HepG2 (cell line): ENCODE data around the gene HDAC5. TPM values are rescaled to one million over a fixed set of nuclear protein-coding genes. Genes with fewer than 3 reads are reported as not detected.
A peak's percentile ranks its signal among the peaks of the same experiment; 100 is the strongest.

Source experiments
- GPBP1L1 ChIP-seq: sonication (generic); formaldehyde crosslinking; IDR thresholded peaks from 2 replicates; pipeline ENCODE4 v1.5.0; 2020; ENCODE audit warnings: mild to moderate bottlenecking, missing genetic modification reagents
- HBP1 ChIP-seq: IDR thresholded peaks from 2 replicates; pipeline ENCODE4 v1.6.1; 2016; ENCODE audit warnings: low read depth, control low read depth
- HNF1B ChIP-seq: sonication (generic); formaldehyde crosslinking; IDR thresholded peaks from 2 replicates; pipeline ENCODE4 v1.5.1; 2020; ENCODE audit warnings: mild to moderate bottlenecking, moderate library complexity, missing genetic modification reagents
- KDM5A ChIP-seq: fragments of 200-600 bp; sonication (generic); IDR thresholded peaks from 2 replicates; pipeline ENCODE4 v1.7.0; 2018; ENCODE audit warnings: antibody characterized with exemption, mild to moderate bottlenecking, low read length, borderline replicate concordance
- MEIS1 ChIP-seq: sonication (generic); formaldehyde crosslinking; IDR thresholded peaks from 2 replicates; pipeline ENCODE4 v1.9.0; 2021; ENCODE audit warnings: mild to moderate bottlenecking, missing genetic modification reagents, moderate library complexity, borderline replicate concordance
- MXD4 ChIP-seq: IDR thresholded peaks from 2 replicates; pipeline ENCODE4 v1.6.1; 2016; ENCODE audit warnings: mild to moderate bottlenecking, missing biosample characterization, missing genetic modification reagents
- PAXIP1 ChIP-seq: sonication (generic); formaldehyde crosslinking; conservative IDR thresholded peaks from 2 replicates; pipeline ENCODE4 v1.4.0; 2020; ENCODE audit warnings: mild to moderate bottlenecking, missing genetic modification reagents, moderate library complexity
- SIX4 ChIP-seq: sonication (generic); formaldehyde crosslinking; IDR thresholded peaks from 2 replicates; pipeline ENCODE4 v1.4.0; 2020; ENCODE audit warnings: missing genetic modification reagents
- SRSF9 ChIP-seq: fragments of 200-400 bp; formaldehyde crosslinking; IDR thresholded peaks from 2 replicates; pipeline ENCODE4 v1.6.1; 2018; ENCODE audit warnings: borderline replicate concordance, mild to moderate bottlenecking, low read depth, low read length; ENCODE audit not compliant: insufficient read depth, poor library complexity, severe bottlenecking
- ZMYM2 ChIP-seq: sonication (generic); formaldehyde crosslinking; IDR thresholded peaks from 2 replicates; pipeline ENCODE4 v1.8.0; 2022; ENCODE audit warnings: mild to moderate bottlenecking, missing genetic modification reagents
- ZNF629 ChIP-seq: sonication (generic); formaldehyde crosslinking; conservative IDR thresholded peaks from 2 replicates; pipeline ENCODE4 v1.5.0; 2020; ENCODE audit warnings: missing genetic modification reagents
- ZNF747 ChIP-seq: sonication (generic); formaldehyde crosslinking; IDR thresholded peaks from 2 replicates; pipeline ENCODE4 v1.8.1; 2023; ENCODE audit warnings: missing genetic modification reagents, mild to moderate bottlenecking, borderline replicate concordance
- polyA plus RNA-seq, 8 experiments: library from polyadenylated mRNA; depleted of rRNA in 3 of 8; stranded (reverse) in 7 of 8; unstranded in 1 of 8; fragments of >200 nt; fragmentation: Illumina TruSeq in 4 of 8; extraction: Trizol in 4 of 8; gene quantifications; 2 replicates each; pipeline versions ENCODE4 v1.2.1 to v1.2.3, GENCODE V29; 2011 to 2016; ENCODE audit warnings: low read depth in 4 of 8, missing spikeins in 1 of 8, mixed read lengths in 1 of 8; ENCODE audit not compliant: insufficient read depth in 1 of 8
- total RNA-seq, 5 experiments: library from RNA; depleted of rRNA; stranded (reverse); fragments of >200 nt; fragmentation: Illumina TruSeq; extraction: Trizol; gene quantifications; 2 replicates each; pipeline ENCODE4 v1.2.3, GENCODE V29; 2016; ENCODE audit warnings: low read depth in 1 of 5
- TF ChIP-seq, protein P1 (sequence below): IDR thresholded peaks from 2 replicates; pipeline ENCODE4 v1.6.1; 2016; ENCODE audit warnings: mild to moderate bottlenecking
- TF ChIP-seq, protein P2 (sequence below): sonication (generic); formaldehyde crosslinking; IDR thresholded peaks from 2 replicates; pipeline ENCODE4 v1.4.0; 2020; ENCODE audit warnings: missing genetic modification reagents

HDAC5 gene
- total and polyA plus RNA-seq, 2 of the 13 experiments (the other 11 are each of a cell fraction or from before 2014, with no cell fraction given) = 46.4 to 85.4 TPM

DNA sequence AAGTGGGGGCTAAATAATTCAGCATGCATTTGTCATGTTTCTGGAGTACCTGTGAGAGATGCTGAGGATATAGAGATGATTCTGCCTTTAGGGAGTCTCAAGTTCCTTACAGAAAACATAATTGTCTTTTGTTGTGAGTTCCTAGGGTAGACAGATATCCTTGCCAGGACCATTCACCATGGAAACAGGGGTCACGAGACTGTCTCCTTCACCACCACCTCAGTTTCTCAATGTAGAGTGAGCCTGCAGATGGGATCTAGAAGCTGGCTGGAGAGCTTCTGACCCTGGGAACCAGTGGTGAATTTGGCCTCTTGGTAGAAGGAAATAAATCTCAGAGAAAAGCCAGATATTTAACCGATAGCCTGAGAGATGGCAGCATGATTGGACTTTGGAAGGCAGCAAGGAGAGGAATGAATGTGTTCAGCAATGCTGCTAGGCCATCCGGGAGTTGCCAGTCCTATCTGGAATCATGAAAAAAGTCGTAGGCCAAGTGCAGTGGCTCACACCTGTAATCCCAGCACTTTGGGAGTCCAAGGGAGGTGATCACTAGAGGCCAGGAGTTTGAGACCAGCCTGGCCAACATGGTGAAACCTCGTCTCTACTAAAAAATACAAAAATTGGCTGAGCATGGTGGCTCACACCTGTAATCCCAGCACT lies 7.4 kb upstream of the HDAC5 start (continued):
- TF ChIP-seq PAXIP1 (peak; percentile 50), SIX4 (CRISPR knock-in tag) (no peak), MEIS1 (CRISPR knock-in tag) (0 out of 2 replicates have a peak, but pooled peaks have one; percentile 26), KDM5A (no peak), ZNF747 (CRISPR knock-in tag) (0 out of 2 replicates have a peak, but pooled peaks have one; percentile 25), ZMYM2 (peak; percentile 43; the same call in 1 of the 2 replicates), SRSF9 (no peak), HBP1 (CRISPR knock-in tag) (0 out of 2 replicates have a peak, but pooled peaks have one; percentile 63), GPBP1L1 (CRISPR knock-in tag) (no peak), MXD4 (CRISPR knock-in tag) (peak; percentile 16; the same call in 1 of the 2 replicates), HNF1B (CRISPR knock-in tag) (0 out of 2 replicates have a peak, but pooled peaks have one; percentile 19), ZNF629 (CRISPR knock-in tag) (peak; percentile 13; the same call in 1 of the 2 replicates)
- TF ChIP-seq, protein P1, sequence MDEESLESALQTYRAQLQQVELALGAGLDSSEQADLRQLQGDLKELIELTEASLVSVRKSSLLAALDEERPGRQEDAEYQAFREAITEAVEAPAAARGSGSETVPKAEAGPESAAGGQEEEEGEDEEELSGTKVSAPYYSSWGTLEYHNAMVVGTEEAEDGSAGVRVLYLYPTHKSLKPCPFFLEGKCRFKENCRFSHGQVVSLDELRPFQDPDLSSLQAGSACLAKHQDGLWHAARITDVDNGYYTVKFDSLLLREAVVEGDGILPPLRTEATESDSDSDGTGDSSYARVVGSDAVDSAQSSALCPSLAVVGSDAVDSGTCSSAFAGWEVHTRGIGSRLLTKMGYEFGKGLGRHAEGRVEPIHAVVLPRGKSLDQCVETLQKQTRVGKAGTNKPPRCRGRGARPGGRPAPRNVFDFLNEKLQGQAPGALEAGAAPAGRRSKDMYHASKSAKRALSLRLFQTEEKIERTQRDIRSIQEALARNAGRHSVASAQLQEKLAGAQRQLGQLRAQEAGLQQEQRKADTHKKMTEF (CRISPR knock-in tag) = peak; percentile 46; the same call in 1 of the 2 replicates
- TF ChIP-seq, protein P2, sequence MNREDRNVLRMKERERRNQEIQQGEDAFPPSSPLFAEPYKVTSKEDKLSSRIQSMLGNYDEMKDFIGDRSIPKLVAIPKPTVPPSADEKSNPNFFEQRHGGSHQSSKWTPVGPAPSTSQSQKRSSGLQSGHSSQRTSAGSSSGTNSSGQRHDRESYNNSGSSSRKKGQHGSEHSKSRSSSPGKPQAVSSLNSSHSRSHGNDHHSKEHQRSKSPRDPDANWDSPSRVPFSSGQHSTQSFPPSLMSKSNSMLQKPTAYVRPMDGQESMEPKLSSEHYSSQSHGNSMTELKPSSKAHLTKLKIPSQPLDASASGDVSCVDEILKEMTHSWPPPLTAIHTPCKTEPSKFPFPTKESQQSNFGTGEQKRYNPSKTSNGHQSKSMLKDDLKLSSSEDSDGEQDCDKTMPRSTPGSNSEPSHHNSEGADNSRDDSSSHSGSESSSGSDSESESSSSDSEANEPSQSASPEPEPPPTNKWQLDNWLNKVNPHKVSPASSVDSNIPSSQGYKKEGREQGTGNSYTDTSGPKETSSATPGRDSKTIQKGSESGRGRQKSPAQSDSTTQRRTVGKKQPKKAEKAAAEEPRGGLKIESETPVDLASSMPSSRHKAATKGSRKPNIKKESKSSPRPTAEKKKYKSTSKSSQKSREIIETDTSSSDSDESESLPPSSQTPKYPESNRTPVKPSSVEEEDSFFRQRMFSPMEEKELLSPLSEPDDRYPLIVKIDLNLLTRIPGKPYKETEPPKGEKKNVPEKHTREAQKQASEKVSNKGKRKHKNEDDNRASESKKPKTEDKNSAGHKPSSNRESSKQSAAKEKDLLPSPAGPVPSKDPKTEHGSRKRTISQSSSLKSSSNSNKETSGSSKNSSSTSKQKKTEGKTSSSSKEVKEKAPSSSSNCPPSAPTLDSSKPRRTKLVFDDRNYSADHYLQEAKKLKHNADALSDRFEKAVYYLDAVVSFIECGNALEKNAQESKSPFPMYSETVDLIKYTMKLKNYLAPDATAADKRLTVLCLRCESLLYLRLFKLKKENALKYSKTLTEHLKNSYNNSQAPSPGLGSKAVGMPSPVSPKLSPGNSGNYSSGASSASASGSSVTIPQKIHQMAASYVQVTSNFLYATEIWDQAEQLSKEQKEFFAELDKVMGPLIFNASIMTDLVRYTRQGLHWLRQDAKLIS (CRISPR knock-in tag) = no peak
